Neural progenitor cell (in vitro differentiated cells): Measurements from ENCODE around the gene MYRIP.

Experiments
- CTCF ChIP-seq: fragments of 200-600 bp; sonication (generic); IDR thresholded peaks from 2 replicates; pipeline ENCODE4 v1.5.1; 2017; ENCODE audit warnings: antibody characterized with exemption, mild to moderate bottlenecking
- EZH2 ChIP-seq: fragments of 200-600 bp; sonication (generic); IDR thresholded peaks from 2 replicates; pipeline ENCODE4 v1.6.1; 2017; ENCODE audit warnings: antibody characterized with exemption, mild to moderate bottlenecking, moderate library complexity
- EZH2phosphoT487 ChIP-seq: fragments of 200-600 bp; sonication (generic); IDR thresholded peaks from 2 replicates; pipeline ENCODE4 v1.6.1; 2017; ENCODE audit warnings: antibody characterized with exemption

- no peak for TF ChIP-seq EZH2
- TF ChIP-seq EZH2phosphoT487, result no peak
- no peak for TF ChIP-seq CTCF
Measured at GRCh38 chr3:40042752-40043443, 233.5 kb downstream of the MYRIP start.
